Transverse colon (tissue), 4 donors: ENCODE results near the gene IL3. TPM values are rescaled to one million over a fixed set of nuclear protein-coding genes. Genes with fewer than 3 reads are reported as not detected.

Source experiments
- DNase-seq: peaks from one replicate; pipeline ENCODE4 v3.0.0-alpha.2; 2019
- H3K27ac ChIP-seq, 4 donors: fragments of 200-600 bp; sonication (generic); 2 replicates each; pipeline ENCODE4 v1.5.1; 2016 to 2018; ENCODE audit warnings: inconsistent platforms in 4 of 4
- H3K27me3 ChIP-seq: fragments of 200-600 bp; sonication (generic); 2 replicates; pipeline ENCODE4 v1.5.1; 2017; ENCODE audit warnings: inconsistent platforms
- H3K36me3 ChIP-seq, 4 donors: fragments of 200-600 bp; sonication (generic); 2 replicates each; pipeline ENCODE4 v1.5.1; 2017 to 2019; ENCODE audit warnings: inconsistent platforms in 4 of 4
- H3K4me1 ChIP-seq, 4 donors: fragments of 200-600 bp; sonication (generic); 2 replicates each; pipeline ENCODE4 v1.5.1; 2017 to 2020; ENCODE audit warnings: inconsistent platforms in 4 of 4
- H3K4me3 ChIP-seq, 4 donors: fragments of 200-600 bp; sonication (generic); 1 replicate in 1 of 4; 2 replicates in 3 of 4; pipeline versions ENCODE4 v1.5.1 to v1.6.1; 2017 to 2019; ENCODE audit warnings: inconsistent platforms in 4 of 4
- H3K9me3 ChIP-seq, 2 donors: fragments of 200-600 bp; sonication (generic); 2 replicates each; pipeline ENCODE4 v1.5.1; 2017 to 2019; ENCODE audit warnings: inconsistent platforms in 2 of 2
- CTCF ChIP-seq, 5 experiments: fragments of 200-600 bp in 3 of 5; fragments of 450-650 bp in 2 of 5; sonication (generic) in 3 of 5; IDR thresholded peaks; 1 replicate in 2 of 5; 2 replicates in 3 of 5; pipeline ENCODE4 v1.5.1; 2016 to 2017; ENCODE audit warnings: antibody characterized with exemption in 5 of 5, inconsistent platforms in 3 of 5, mild to moderate bottlenecking in 2 of 5, moderate library complexity in 1 of 5
- EP300 ChIP-seq: sonication (generic); formaldehyde crosslinking; IDR thresholded peaks from one replicate; pipeline ENCODE4 v1.6.1; 2017; ENCODE audit warnings: antibody characterized with exemption, low read depth
- POLR2A ChIP-seq: fragments of 450-650 bp; IDR thresholded peaks from one replicate; pipeline ENCODE4 v1.6.1; 2016; ENCODE audit warnings: antibody characterized with exemption, mild to moderate bottlenecking, moderate library complexity
- POLR2AphosphoS5 ChIP-seq, 3 donors: sonication (generic); formaldehyde crosslinking; IDR thresholded peaks; one replicate each; pipeline ENCODE4 v1.6.1; 2016; ENCODE audit warnings: antibody characterized with exemption in 3 of 3
- WGBS, 2 donors: methylation state at CpG; one replicate each; pipeline ENCODE4 v1.1.5; 2018; ENCODE audit warnings: low coverage in 1 of 2; 5-methylcytosine and 5-hydroxymethylcytosine counted together
- in situ Hi-C, 4 donors: fragments of 200-750 bp; cut with MboI; loops; one replicate each; pipeline versions ENCODE4 v1.15.0 to v1.15.1; 2017; ENCODE audit warnings: low sequenced_read_pairs in 3 of 4, low pct_ligation_motif_present in 1 of 4, low pct_unique_long_range_greater_than_20kb in 1 of 4
- intact Hi-C: fragments of 100-400 bp; cut with DNase I; formaldehyde crosslinking; loops from one replicate; pipeline ENCODE4 v1.15.1; 2023; ENCODE audit warnings: low total_unique reads
- total RNA-seq, 4 donors: library from RNA; depleted of rRNA; stranded (reverse); fragments of >200 nt; gene quantifications; one replicate each; pipeline ENCODE4 v1.1.0, GENCODE V29; 2016

Gene IL3
- total RNA-seq, 4 donors from 2014 or later: not detected

- Histone ChIP-seq H3K4me3 (no peak overlapping the region), H3K27me3 (no peaks in the 10 kb centered on the region), H3K4me1 (no peaks in the 10 kb centered on the region), H3K9me3 (no peaks in the 10 kb centered on the region), H3K27ac (no peak overlapping the region), H3K36me3 (no peaks in the 10 kb centered on the region)
- in situ Hi-C loops (no loop called here), intact Hi-C loops (no loop called here)
- TF ChIP-seq EP300 (no peak), POLR2AphosphoS5 (IDR thresholded peaks at IDR 0.05) (no peak), CTCF (IDR thresholded peaks at IDR 0.05) (no peak), POLR2A (no peak)
- DNase-seq: no peak
- WGBS, 2 donors: 96% methylated on average over 3 of the region's 3 CpGs; no CpG with 5 or more reads in 1 of the 2 donors
Observed at GRCh38 chr5:132069994-132070393, 9.5 kb downstream of the IL3 start.

GRCh38 chr5:132070460-132071337 is 10.2 kb downstream of the IL3 start:
- Histone ChIP-seq H3K4me1 (no peaks in the 10 kb centered on the region), H3K4me3 (no peak overlapping the region), H3K36me3 (no peaks in the 10 kb centered on the region), H3K27ac (no peak overlapping the region), H3K9me3 (no peaks in the 10 kb centered on the region), H3K27me3 (no peaks in the 10 kb centered on the region)
- no peak for DNase-seq
- in situ Hi-C loops (no loop called here), intact Hi-C loops (no loop called here)
- TF ChIP-seq EP300 (no peak), POLR2A (no peak), POLR2AphosphoS5 (IDR thresholded peaks at IDR 0.05) (no peak), CTCF (IDR thresholded peaks at IDR 0.05) (no peak)
- 74 to 86% methylated on average over 3 to 13 of the region's 13 CpGs for WGBS, 2 donors

GRCh38 chr5:132071338-132071707 is 10.9 kb downstream of the IL3 start:
- DNase-seq: no peak
- WGBS, 2 donors: 88% methylated on average over 2 of the region's 2 CpGs; no CpG with 5 or more reads in 1 of the 2 donors
- intact Hi-C loops: no loop called here
- Histone ChIP-seq H3K27me3 (no peaks in the 10 kb centered on the region), H3K4me1 (no peaks in the 10 kb centered on the region), H3K36me3 (no peaks in the 10 kb centered on the region), H3K9me3 (no peaks in the 10 kb centered on the region), H3K27ac (no peak overlapping the region), H3K4me3 (no peak overlapping the region)
- in situ Hi-C loops: no loop called here
- no peak for TF ChIP-seq POLR2A
- TF ChIP-seq CTCF (IDR thresholded peaks at IDR 0.05): no peak
- TF ChIP-seq EP300: no peak
- TF ChIP-seq POLR2AphosphoS5 (IDR thresholded peaks at IDR 0.05): no peak

GRCh38 chr5:132072070-132072469 is 11.6 kb downstream of the IL3 start:
- DNase-seq: no peak
- intact Hi-C loops (no loop called here), in situ Hi-C loops (no loop called here)
- Histone ChIP-seq H3K36me3 (no peaks in the 10 kb centered on the region), H3K4me3 (no peak overlapping the region), H3K4me1 (no peaks in the 10 kb centered on the region), H3K9me3 (no peaks in the 10 kb centered on the region), H3K27ac (no peak overlapping the region), H3K27me3 (no peaks in the 10 kb centered on the region)
- WGBS, 2 donors: 94% methylated on average over 4 of the region's 4 CpGs; no CpG with 5 or more reads in 1 of the 2 donors
- TF ChIP-seq CTCF (IDR thresholded peaks at IDR 0.05): no peak
